ENCODE results near the gene FBXO21. TPM values are rescaled to one million over a fixed set of nuclear protein-coding genes. Genes with fewer than 3 reads are reported as not detected.
A peak's percentile ranks its signal among the peaks of the same experiment; 100 is the strongest.

FBXO21 gene
- total RNA-seq, 1 experiment from 2014 or later = 57.5 TPM

DNA sequence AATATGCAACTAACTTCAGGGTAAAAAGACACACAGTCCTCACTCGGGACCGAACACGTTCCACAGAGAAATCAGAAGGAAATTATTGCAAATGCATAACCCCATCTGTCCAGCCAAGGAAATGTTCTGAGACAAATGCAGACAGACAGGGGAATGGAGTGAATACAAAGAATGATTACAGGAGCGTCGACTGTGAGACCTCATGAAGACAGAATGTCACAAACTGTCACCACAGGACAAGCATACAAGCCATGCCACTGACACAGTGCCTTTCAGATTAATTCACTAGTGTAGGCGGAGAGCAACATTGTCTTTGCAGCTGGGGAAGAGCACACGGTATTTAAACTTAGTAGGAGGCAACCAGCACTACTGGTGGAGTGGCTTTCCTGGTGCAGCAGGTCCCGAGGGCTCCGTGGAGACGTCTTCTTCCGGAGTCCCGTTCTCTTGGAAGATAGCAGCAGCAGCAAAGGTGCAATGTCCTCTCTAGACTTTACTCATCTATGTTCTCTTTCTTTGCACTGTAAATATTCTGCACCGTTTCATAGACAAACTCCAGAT lies 44.6 kb downstream of the FBXO21 start:
- no TSS peak for BruUV-seq (replicated peaks)
- H3K27ac Mint-ChIP-seq (ENCODE audit: unreplicated experiment) = no peak overlapping the region
- DNase-seq = no peak
- H3K4me1 Mint-ChIP-seq (ENCODE audit: low read depth, unreplicated experiment) = peaks cover 25% of the 10 kb centered on the region
- TF ChIP-seq, protein P1, sequence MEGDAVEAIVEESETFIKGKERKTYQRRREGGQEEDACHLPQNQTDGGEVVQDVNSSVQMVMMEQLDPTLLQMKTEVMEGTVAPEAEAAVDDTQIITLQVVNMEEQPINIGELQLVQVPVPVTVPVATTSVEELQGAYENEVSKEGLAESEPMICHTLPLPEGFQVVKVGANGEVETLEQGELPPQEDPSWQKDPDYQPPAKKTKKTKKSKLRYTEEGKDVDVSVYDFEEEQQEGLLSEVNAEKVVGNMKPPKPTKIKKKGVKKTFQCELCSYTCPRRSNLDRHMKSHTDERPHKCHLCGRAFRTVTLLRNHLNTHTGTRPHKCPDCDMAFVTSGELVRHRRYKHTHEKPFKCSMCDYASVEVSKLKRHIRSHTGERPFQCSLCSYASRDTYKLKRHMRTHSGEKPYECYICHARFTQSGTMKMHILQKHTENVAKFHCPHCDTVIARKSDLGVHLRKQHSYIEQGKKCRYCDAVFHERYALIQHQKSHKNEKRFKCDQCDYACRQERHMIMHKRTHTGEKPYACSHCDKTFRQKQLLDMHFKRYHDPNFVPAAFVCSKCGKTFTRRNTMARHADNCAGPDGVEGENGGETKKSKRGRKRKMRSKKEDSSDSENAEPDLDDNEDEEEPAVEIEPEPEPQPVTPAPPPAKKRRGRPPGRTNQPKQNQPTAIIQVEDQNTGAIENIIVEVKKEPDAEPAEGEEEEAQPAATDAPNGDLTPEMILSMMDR (IDR thresholded peaks at IDR 0.05; ENCODE audit: unreplicated experiment) = no peak
- no peaks in the 10 kb centered on the region for H3K9me3 Mint-ChIP-seq (ENCODE audit: low read depth, unreplicated experiment)
- intact Hi-C loops (cut with micrococcal nuclease; ENCODE audit: unreplicated experiment) = no loop called here
- H3K27me3 Mint-ChIP-seq (ENCODE audit: unreplicated experiment) = no peaks in the 10 kb centered on the region
- H3K4me3 Mint-ChIP-seq (ENCODE audit: low read depth, unreplicated experiment) = no peak overlapping the region
- H3K36me3 Mint-ChIP-seq (ENCODE audit: insufficient read depth, unreplicated experiment) = peaks cover 27% of the 10 kb centered on the region
- CTCF ChIA-PET = no interaction called here

DNA sequence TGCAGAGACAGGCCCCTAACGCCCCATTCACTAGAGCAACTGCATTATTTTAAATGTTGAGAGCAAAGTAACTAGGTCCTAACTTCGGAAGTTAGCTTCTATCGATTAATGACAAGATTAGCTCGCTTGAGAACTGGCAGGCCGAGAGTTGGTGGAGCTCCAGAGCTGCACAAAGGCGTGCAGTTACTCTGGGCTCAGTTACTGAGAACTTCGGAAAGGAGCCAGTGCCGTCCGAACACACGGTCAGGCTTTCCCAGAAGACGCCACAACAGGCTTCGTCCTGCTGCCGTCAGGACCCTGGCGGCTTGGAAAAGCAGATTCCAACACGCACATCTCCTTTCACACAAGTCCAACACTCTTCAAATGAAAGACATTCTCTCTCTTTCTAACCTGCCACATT lies 45.7 kb downstream of the FBXO21 start:
- Mint-ChIP-seq H3K9me3 (ENCODE audit: low read depth, unreplicated experiment) (no peaks in the 10 kb centered on the region), H3K27ac (ENCODE audit: unreplicated experiment) (no peak overlapping the region), H3K36me3 (ENCODE audit: insufficient read depth, unreplicated experiment) (peaks cover 33% of the 10 kb centered on the region), H3K27me3 (ENCODE audit: unreplicated experiment) (no peaks in the 10 kb centered on the region), H3K4me3 (ENCODE audit: low read depth, unreplicated experiment) (no peak overlapping the region), H3K4me1 (ENCODE audit: low read depth, unreplicated experiment) (peaks cover 31% of the 10 kb centered on the region)
- no peak for DNase-seq
- no TSS peak for BruUV-seq (replicated peaks)
- CTCF ChIA-PET = no interaction called here
- intact Hi-C loops (cut with micrococcal nuclease; ENCODE audit: unreplicated experiment) = loop anchor here (5.0 kb wide), 1 partner anchor 52 kb away; no protein-coding TSS in a partner anchor
- TF ChIP-seq, protein P1 (IDR thresholded peaks at IDR 0.05; ENCODE audit: unreplicated experiment) = no peak

DNA sequence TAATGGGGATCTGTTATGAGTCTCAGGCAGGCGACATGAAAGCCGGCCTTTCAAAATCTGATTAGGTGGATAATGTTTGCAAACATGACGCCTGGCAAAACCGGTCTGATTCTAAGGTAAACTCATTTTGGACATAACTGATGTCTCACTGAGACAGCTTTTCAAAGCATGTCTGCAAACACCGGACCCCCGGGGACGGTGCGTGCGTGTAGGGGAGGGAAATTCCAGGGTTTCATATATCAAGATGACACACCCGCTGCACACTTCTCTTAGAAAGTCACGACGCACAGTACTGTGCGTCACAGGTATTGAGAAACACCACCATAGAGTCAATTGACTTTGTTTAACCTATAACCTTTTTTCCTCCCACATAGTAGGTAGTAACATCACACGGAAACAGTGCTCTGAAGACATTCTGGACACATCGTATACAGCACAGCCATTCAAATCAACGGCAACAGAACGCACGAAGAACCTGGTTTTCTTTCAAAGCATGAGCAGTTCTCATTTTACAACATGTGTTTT lies 47.2 kb downstream of the FBXO21 start:
- H3K27ac Mint-ChIP-seq (ENCODE audit: unreplicated experiment) = peak overlapping the region; percentile 87
- no peaks in the 10 kb centered on the region for H3K9me3 Mint-ChIP-seq (ENCODE audit: low read depth, unreplicated experiment)
- H3K4me1 Mint-ChIP-seq (ENCODE audit: low read depth, unreplicated experiment) = peaks cover 31% of the 10 kb centered on the region

DNA sequence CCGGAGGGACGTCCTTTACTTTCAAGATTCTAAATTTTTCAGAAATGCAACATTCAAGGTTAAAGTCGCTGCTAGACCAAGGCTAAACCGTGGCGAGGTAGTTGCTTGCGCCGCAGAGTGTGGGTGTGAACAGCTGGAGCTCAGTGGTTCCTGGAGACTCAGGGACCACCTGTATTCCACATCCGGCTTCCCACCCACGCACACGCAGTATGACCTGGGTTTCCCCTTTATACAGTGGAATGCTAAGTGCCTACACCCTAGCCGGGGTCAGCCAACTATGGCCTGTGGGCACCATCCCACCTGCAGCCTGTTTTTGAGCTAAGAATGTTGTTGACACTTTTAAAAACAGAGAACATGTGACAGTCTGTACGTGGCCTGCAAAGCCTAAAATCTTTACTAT lies 48.2 kb downstream of the FBXO21 start:
- intact Hi-C loops (cut with micrococcal nuclease; ENCODE audit: unreplicated experiment) = loop anchor here (5.0 kb wide), 1 partner anchor 50 kb away; no protein-coding TSS in a partner anchor
- BruUV-seq (replicated peaks) = no TSS peak
- CTCF ChIA-PET = interaction anchor here (0.7 to 1.4 kb wide), 3 partner anchors 12 to 65 kb away, joined by 3 to 8 read pairs (median 3); no protein-coding TSS in a partner anchor
- no peaks in the 10 kb centered on the region for H3K27me3 Mint-ChIP-seq (ENCODE audit: unreplicated experiment)
- H3K9me3 Mint-ChIP-seq (ENCODE audit: low read depth, unreplicated experiment) = no peaks in the 10 kb centered on the region
- H3K27ac Mint-ChIP-seq (ENCODE audit: unreplicated experiment) = peak overlapping the region; percentile 87
- TF ChIP-seq, protein P1 (IDR thresholded peaks at IDR 0.05; ENCODE audit: unreplicated experiment) = no peak
- DNase-seq = no peak
- peaks cover 31% of the 10 kb centered on the region for H3K4me1 Mint-ChIP-seq (ENCODE audit: low read depth, unreplicated experiment)
- peak overlapping the region; percentile 57 for H3K4me3 Mint-ChIP-seq (ENCODE audit: low read depth, unreplicated experiment)
- peaks cover 34% of the 10 kb centered on the region for H3K36me3 Mint-ChIP-seq (ENCODE audit: insufficient read depth, unreplicated experiment)

More for the DNA sequence above, 47.2 kb downstream of the FBXO21 start:
- H3K36me3 Mint-ChIP-seq (ENCODE audit: insufficient read depth, unreplicated experiment) = peaks cover 36% of the 10 kb centered on the region
- peak; percentile 90 for DNase-seq
- BruUV-seq (replicated peaks) = no TSS peak
- no peaks in the 10 kb centered on the region for H3K27me3 Mint-ChIP-seq (ENCODE audit: unreplicated experiment)
- H3K4me3 Mint-ChIP-seq (ENCODE audit: low read depth, unreplicated experiment) = peak overlapping the region; percentile 57
- TF ChIP-seq, protein P1 (IDR thresholded peaks at IDR 0.05; ENCODE audit: unreplicated experiment) = no peak
- intact Hi-C loops (cut with micrococcal nuclease; ENCODE audit: unreplicated experiment) = loop anchor here (5.0 kb wide), 1 partner anchor 51 kb away; no protein-coding TSS in a partner anchor
- CTCF ChIA-PET = interaction anchor here (1.3 to 1.4 kb wide), 2 partner anchors 13 to 52 kb away, joined by 3 to 8 read pairs; no protein-coding TSS in a partner anchor
